ENCODE results near the gene DCTN3. TPM values are rescaled to one million over a fixed set of nuclear protein-coding genes. Genes with fewer than 3 reads are reported as not detected.

Gene DCTN3
- total and polyA plus RNA-seq, 9 of the 15 experiments (the other 6 are each of a cell fraction or from before 2014, with no cell fraction given): 11.0 to 51.0 (median 41.9) TPM

DNA sequence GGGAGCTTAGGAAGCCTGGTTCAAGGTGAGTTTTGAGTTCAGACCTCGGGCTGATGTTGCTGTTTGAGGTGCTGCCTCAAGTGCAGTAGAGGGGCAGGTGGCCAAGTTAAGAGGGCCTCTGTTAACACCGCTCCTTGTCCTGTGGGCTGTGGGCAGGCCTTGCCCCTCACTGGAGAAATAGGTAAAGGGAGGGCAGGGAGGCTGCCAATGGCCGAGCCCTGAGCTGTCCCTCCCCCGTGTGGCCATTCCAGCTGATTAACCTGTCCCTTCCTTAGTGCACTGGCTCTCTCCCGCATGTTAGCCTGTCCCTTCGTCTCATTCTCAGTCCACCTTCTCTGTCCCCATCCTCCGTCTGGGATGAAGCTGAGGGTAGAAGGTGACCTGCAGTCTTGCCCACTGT is 52.2 kb downstream of the DCTN3 start (continued):
- no peak for TF ChIP-seq NONO (IDR thresholded peaks at IDR 0.05; ENCODE audit: low read depth in 2 of 2, low read length in 1 of 2)
- TF ChIP-seq, protein P1, sequence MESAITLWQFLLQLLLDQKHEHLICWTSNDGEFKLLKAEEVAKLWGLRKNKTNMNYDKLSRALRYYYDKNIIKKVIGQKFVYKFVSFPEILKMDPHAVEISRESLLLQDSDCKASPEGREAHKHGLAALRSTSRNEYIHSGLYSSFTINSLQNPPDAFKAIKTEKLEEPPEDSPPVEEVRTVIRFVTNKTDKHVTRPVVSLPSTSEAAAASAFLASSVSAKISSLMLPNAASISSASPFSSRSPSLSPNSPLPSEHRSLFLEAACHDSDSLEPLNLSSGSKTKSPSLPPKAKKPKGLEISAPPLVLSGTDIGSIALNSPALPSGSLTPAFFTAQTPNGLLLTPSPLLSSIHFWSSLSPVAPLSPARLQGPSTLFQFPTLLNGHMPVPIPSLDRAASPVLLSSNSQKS (CRISPR knock-in tag; IDR thresholded peaks at IDR 0.05): no peak

DNA sequence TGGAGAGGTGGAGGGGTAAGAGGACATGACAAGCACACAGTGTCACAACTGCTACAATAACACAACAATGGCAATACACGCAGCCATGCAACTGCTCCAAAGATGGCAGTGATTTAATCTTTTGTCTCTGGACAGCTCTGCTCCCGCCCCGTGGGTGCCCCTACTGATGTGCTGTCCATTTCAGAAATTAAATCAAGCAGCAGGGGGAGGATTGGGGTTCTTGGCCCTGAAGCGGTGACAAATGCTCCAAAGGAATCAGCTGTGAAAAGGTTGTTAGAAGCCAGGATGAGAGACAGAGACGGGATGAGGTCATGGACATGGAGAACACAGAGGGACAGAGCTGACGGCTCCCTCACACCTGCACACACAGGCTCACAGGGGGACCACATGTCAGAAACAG is 53.3 kb downstream of the DCTN3 start:
- no peaks in the 10 kb centered on the region; a peak in 1 of 5 replicates for H3K4me1 ChIP-seq (replicated peaks in 1 of 2; ENCODE audit: control insufficient read depth in 2 of 2, insufficient read depth in 2 of 2, low read length in 2 of 2)
- 3% methylated on average over 6 of the region's 6 CpGs for WGBS (ENCODE audit: insufficient coverage, low coverage, missing lambda C conversion rate)
- TF ChIP-seq, protein P2, sequence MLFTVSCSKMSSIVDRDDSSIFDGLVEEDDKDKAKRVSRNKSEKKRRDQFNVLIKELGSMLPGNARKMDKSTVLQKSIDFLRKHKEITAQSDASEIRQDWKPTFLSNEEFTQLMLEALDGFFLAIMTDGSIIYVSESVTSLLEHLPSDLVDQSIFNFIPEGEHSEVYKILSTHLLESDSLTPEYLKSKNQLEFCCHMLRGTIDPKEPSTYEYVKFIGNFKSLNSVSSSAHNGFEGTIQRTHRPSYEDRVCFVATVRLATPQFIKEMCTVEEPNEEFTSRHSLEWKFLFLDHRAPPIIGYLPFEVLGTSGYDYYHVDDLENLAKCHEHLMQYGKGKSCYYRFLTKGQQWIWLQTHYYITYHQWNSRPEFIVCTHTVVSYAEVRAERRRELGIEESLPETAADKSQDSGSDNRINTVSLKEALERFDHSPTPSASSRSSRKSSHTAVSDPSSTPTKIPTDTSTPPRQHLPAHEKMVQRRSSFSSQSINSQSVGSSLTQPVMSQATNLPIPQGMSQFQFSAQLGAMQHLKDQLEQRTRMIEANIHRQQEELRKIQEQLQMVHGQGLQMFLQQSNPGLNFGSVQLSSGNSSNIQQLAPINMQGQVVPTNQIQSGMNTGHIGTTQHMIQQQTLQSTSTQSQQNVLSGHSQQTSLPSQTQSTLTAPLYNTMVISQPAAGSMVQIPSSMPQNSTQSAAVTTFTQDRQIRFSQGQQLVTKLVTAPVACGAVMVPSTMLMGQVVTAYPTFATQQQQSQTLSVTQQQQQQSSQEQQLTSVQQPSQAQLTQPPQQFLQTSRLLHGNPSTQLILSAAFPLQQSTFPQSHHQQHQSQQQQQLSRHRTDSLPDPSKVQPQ (CRISPR knock-in tag; IDR thresholded peaks at IDR 0.05; ENCODE audit: borderline replicate concordance): no peak
- TF ChIP-seq SIN3B (IDR thresholded peaks at IDR 0.05; ENCODE audit: low read depth) (no peak), WHSC1 (IDR thresholded peaks at IDR 0.05; ENCODE audit: low read length) (no peak), PCBP2 (IDR thresholded peaks at IDR 0.05; ENCODE audit: low read depth, low read length, poor library complexity, severe bottlenecking) (no peak), ZKSCAN1 (IDR thresholded peaks at IDR 0.05; ENCODE audit: low read depth, low read length) (no peak)
- TF ChIP-seq, protein P3, sequence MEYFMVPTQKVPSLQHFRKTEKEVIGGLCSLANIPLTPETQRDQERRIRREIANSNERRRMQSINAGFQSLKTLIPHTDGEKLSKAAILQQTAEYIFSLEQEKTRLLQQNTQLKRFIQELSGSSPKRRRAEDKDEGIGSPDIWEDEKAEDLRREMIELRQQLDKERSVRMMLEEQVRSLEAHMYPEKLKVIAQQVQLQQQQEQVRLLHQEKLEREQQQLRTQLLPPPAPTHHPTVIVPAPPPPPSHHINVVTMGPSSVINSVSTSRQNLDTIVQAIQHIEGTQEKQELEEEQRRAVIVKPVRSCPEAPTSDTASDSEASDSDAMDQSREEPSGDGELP (CRISPR knock-in tag; IDR thresholded peaks at IDR 0.05; ENCODE audit: borderline replicate concordance): no peak

More for the DNA sequence above, 53.3 kb downstream of the DCTN3 start:
- ChIA-PET CTCF (ENCODE audit: low intra/inter-chr PET ratio) (no interaction called here), POLR2A (no interaction called here)
- Histone ChIP-seq H3K4me2 (ENCODE audit: insufficient read depth, low read length) (no peak overlapping the region), H3K9me3 (replicated peaks; ENCODE audit: control insufficient read depth, insufficient read depth, low read depth, low read length) (no peaks in the 10 kb centered on the region), H3K36me3 (ENCODE audit: control insufficient read depth, insufficient read depth, low read length) (no peaks in the 10 kb centered on the region), H3K27me3 (ENCODE audit: control insufficient read depth in 2 of 2, insufficient read depth in 2 of 2, low read length in 2 of 2) (peaks cover 6 to 68% of the 10 kb centered on the region in 2 experiments; a peak in 4 of 5 replicates), H4K20me1 (replicated peaks; ENCODE audit: control insufficient read depth, insufficient read depth, low read length) (no peaks in the 10 kb centered on the region; the same call in 1 of the 2 replicates), H3K27ac (ENCODE audit: extremely low read depth, low read depth, low read length) (no peak overlapping the region), H3K4me3 (no peak overlapping the region), H3K9me1 (ENCODE audit: control insufficient read depth, insufficient read depth, low read length) (no peaks in the 10 kb centered on the region), H3K9ac (ENCODE audit: insufficient read depth in 1 of 2, low read depth in 2 of 2, low read length in 2 of 2) (no peak overlapping the region), H3K79me2 (ENCODE audit: control insufficient read depth, insufficient read depth, low read length) (no peaks in the 10 kb centered on the region), H2AFZ (ENCODE audit: low read depth, low read length) (no peak overlapping the region)
- DNase-seq (ENCODE audit: extremely low read depth in 1 of 4, low spot score in 3 of 4): no peak
- FAIRE-seq: no peak
- no peak for ATAC-seq
- intact Hi-C loops (cut with micrococcal nuclease) (no loop called here), in situ Hi-C loops (cut with MboI) (no loop called here)
- no TSS peak for BruUV-seq (replicated peaks)

All from K562 (cell line).